ENCODE data around the gene TEX52. TPM values are rescaled to one million over a fixed set of nuclear protein-coding genes. Genes with fewer than 3 reads are reported as not detected.

The TEX52 gene
- total RNA-seq, 2 experiments from 2014 or later: not detected

DNA sequence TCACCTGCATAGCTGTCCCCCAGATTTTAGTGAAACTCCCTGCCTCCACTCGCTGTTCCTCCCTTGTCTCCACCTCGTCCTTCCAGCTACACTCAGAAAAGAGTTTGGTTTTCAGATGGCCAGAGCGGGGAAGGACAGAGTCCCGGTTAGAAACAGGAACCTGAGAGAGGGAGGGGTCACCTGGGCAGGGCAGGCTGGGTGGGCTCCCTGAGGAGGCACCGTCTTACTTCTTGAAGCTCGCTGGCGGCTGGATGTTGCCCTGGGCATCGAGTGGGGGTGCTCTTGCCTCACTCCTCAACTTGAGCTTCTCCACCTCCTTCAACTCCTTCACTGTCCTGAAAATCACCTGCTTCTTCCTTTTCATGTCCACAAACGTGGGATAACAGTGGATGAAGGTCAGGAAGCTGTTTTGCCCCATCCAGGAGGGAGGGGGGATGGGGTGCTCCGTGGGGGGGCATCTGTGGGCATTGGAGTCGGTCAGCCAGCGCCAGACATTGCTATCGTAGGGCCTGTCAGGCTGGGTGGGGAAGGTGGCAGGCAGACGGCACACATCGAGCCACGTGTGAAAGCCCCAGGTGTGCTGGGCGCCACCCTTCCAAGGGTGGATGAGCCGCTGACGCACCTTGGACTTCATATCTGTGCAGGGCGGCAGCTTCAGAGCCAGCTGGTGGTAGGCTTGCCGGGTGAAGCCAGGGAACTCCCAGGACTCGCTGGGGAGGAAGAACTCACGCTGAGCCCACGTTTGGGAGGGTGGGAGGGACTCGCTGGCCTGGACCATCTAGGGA is 2.0 kb downstream of the TEX52 start:
- no peak for DNase-seq
- H3K27me3 Mint-ChIP-seq: no peaks in the 10 kb centered on the region
- no peaks in the 10 kb centered on the region for H3K9me3 Mint-ChIP-seq
- no peak overlapping the region for H3K27ac Mint-ChIP-seq
- H3K4me1 Mint-ChIP-seq: no peaks in the 10 kb centered on the region
- H3K36me3 Mint-ChIP-seq: peaks cover 2% of the 10 kb centered on the region
- H3K4me3 Mint-ChIP-seq: no peak overlapping the region

DNA sequence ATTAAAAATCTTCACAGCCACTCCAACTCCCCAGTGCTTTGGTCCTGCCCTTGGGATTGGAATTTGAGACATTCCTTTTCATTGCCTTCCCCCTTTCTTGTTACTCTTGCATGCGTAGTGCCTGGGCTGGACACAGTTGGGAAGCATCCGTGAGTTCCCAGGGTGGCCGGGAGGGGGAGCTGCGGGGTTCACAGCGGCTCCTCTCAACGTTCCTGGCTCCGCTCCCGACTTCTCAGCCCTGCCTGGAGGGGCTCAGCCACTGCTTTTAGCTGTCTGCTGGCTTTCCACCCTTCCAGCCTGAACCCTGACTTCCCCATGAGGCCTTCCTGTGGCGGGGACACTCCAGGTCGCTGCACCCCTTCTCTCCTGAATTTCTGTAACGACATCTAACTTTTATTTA is 3.2 kb downstream of the TEX52 start:
- H3K4me1 Mint-ChIP-seq: no peaks in the 10 kb centered on the region
- H3K27ac Mint-ChIP-seq: no peak overlapping the region
- H3K4me3 Mint-ChIP-seq: no peak overlapping the region
- peak; percentile 49 for DNase-seq
- no peaks in the 10 kb centered on the region for H3K9me3 Mint-ChIP-seq
- peaks cover 2% of the 10 kb centered on the region for H3K36me3 Mint-ChIP-seq
- H3K27me3 Mint-ChIP-seq: no peaks in the 10 kb centered on the region

DNA sequence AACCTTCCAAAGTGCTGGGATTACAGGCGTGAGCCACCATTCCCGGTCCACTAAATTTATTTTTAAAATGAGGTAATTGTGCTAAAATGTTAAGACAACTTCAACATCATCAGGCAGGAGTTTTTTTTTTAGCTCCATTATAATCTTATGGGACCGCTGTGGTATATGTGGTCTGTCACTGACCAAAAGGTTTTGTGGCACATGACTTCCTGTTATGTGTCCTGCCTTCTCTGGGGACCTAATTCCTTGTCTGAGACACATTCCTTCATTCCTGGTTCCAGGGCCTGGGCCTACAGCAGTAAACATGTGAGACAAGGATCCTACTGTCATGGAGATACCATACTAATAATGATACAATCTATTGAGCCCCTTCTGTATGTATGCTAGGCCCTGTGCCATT is 4.9 kb downstream of the TEX52 start:
- H3K9me3 Mint-ChIP-seq: no peaks in the 10 kb centered on the region
- H3K36me3 Mint-ChIP-seq: peaks cover 2% of the 10 kb centered on the region
- no peaks in the 10 kb centered on the region for H3K27me3 Mint-ChIP-seq

DNA sequence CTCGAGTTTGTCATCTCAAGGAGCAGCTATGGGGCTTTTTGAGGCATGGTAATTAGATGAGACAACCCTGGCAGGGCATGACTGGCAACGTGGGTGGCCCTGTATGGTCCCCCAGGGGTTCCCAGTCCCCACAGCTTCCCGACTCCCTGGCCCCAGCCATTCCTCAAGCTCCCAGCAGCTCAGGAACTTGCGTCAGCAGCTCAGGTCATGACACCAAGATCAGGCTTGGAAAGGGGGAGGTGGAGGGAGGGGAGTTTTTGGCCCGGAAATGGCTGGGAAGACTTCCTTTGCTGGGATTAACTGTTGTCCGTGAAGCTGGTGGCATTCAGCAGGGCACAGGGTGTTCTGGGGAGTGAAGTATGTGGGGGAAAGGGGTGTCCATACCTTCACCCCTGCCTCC is 11.6 kb downstream of the TEX52 start:
- peaks cover 12% of the 10 kb centered on the region for H3K36me3 Mint-ChIP-seq
- no peak overlapping the region for H3K4me3 Mint-ChIP-seq
- H3K9me3 Mint-ChIP-seq: no peaks in the 10 kb centered on the region
- H3K4me1 Mint-ChIP-seq: no peaks in the 10 kb centered on the region
- no peaks in the 10 kb centered on the region for H3K27me3 Mint-ChIP-seq
- DNase-seq: no peak
- H3K27ac Mint-ChIP-seq: no peak overlapping the region

More for the DNA sequence above, 4.9 kb downstream of the TEX52 start:
- no peak for DNase-seq
- H3K4me1 Mint-ChIP-seq: no peaks in the 10 kb centered on the region
- no peak overlapping the region for H3K27ac Mint-ChIP-seq
- no peak overlapping the region for H3K4me3 Mint-ChIP-seq

DNA sequence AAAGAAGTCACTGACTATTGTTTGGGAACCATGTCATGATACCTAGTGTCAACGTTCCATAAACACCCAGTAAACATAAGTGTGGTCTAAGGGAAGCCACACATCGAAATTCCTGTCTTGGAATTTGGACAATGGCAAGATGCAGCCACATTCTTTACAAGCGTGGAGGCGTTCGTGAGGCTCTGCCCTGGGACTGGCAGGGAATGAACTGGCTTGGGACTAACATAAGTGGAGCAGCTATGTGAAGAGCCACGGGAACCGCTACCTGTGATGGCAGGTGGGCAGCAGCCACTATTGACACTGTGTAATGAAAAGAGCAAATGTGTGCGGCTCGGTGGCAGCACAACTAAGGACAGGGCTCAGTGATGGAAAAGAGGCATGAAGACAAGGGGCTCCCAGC is 12.1 kb downstream of the TEX52 start:
- H3K4me3 Mint-ChIP-seq: no peak overlapping the region
- no peaks in the 10 kb centered on the region for H3K4me1 Mint-ChIP-seq
- H3K27me3 Mint-ChIP-seq: no peaks in the 10 kb centered on the region
- H3K27ac Mint-ChIP-seq: no peak overlapping the region
- DNase-seq: no peak
- H3K36me3 Mint-ChIP-seq: peaks cover 12% of the 10 kb centered on the region
- H3K9me3 Mint-ChIP-seq: no peaks in the 10 kb centered on the region

DNA sequence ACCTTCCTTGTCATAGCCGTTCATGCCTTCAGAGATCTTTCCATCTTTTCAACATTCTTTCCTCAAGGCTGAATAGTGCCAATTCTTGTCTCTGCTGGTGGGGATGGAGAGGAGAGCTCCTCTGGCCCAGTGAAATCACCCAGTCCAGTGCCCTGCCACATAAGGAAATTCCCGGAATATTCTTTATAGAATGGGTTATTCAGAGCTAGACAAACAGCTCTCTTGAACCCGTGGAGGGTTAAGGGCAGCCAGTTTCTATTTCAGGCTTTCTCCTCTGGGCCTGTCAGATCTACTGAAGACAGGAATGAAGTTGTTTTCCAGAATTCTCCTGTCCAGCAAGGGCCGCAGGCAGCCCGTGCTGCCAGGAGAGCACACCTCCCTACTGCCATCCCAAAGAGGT is 13.9 kb downstream of the TEX52 start:
- DNase-seq: no peak
- Mint-ChIP-seq H3K27me3 (no peaks in the 10 kb centered on the region), H3K27ac (no peak overlapping the region), H3K4me3 (no peak overlapping the region), H3K4me1 (no peaks in the 10 kb centered on the region), H3K36me3 (peaks cover 16% of the 10 kb centered on the region), H3K9me3 (no peaks in the 10 kb centered on the region)

DNA sequence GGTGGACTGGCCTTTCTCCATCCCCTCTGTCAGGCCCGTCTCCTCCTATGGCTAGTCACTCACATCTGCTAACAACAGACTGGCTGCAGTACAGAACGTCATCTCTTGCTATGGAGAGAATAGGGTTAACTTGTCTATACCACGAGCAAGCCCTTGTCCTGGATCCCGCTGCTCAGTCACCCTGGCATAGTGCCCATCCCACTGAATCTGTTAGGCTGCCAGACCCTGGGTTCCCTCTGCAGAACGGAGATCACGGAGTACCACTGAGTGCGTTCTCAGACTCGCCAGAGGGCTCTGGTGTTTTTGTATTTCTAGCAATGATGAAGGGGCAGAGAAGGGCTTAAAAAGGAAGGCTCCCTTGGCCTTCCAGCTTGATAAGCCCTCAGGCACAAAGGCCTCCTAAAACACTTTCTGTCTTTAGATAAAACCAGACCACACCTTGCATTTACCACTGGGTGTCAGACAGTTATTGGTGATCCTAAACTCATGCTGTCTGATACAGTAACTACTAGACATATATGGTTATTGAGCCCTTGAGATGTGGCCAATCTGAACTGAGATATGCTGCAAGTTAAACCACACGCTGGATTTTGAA is 15.7 kb downstream of the TEX52 start:
- H3K4me3 Mint-ChIP-seq: no peak overlapping the region
- DNase-seq: no peak
- H3K27me3 Mint-ChIP-seq: no peaks in the 10 kb centered on the region

DNA sequence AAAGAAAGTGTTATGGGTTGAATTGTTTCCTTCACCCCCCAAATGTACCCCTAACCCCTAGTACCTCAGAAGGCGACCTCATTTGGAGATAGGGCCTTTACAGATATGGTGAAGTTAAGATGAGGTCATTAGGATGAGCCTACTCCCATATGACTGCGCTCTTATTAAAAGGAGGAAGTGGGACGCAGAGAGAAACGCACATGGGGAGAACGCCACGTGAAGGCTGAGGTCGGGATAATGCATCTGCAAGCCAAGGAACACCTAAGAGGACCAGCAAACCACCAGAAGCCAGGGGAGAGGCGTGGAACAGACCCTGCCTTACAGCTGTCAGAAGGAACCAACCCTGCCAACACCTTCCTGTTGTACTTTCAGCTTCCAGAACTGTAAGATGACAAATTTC is 20.3 kb downstream of the TEX52 start:
- H3K4me1 Mint-ChIP-seq: peaks cover 19% of the 10 kb centered on the region
- no peak for DNase-seq

More for the DNA sequence above, 15.7 kb downstream of the TEX52 start:
- H3K36me3 Mint-ChIP-seq: peaks cover 17% of the 10 kb centered on the region
- no peak overlapping the region for H3K27ac Mint-ChIP-seq
- no peaks in the 10 kb centered on the region for H3K9me3 Mint-ChIP-seq
- H3K4me1 Mint-ChIP-seq: no peaks in the 10 kb centered on the region

DNA sequence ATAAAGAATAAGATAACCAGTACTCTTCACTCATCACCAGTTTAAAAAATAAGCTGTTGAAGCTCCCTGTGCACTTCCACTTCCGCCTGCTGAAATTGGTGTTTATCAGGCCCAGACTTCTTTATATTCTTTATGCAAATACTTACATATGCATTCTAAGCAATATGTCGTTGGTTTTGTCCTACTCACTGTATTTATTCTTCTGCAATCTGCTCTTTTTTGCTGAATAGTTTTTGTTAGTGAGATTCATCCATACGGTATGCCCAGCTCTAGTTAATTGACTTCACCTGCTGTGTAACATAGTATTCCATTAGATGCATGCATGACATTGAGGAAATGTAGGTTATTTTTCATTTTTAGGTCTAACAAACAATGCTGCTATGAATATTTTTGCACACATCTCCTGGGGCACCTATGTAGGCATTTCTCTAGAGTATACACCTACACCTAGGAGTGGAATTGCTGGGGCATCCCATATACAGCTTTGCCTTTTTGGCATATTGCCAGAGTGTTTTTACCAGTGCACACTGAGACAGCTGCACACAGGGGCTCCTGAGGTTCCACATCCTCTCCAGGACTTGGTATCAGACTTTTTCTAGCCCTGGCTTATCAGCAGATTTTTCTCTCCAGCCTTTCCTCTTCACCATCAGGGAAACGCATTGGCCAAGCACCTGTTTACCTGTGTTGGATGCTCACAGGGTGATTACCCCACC is 21.0 kb downstream of the TEX52 start:
- peaks cover 19% of the 10 kb centered on the region for H3K4me1 Mint-ChIP-seq
- no peaks in the 10 kb centered on the region for H3K27me3 Mint-ChIP-seq
- DNase-seq: no peak
- H3K4me3 Mint-ChIP-seq: no peak overlapping the region
- H3K36me3 Mint-ChIP-seq: peaks cover 9% of the 10 kb centered on the region
- no peaks in the 10 kb centered on the region for H3K9me3 Mint-ChIP-seq
- H3K27ac Mint-ChIP-seq: no peak overlapping the region

More for the DNA sequence above, 20.3 kb downstream of the TEX52 start:
- Mint-ChIP-seq H3K9me3 (no peaks in the 10 kb centered on the region), H3K36me3 (peaks cover 8% of the 10 kb centered on the region), H3K27me3 (no peaks in the 10 kb centered on the region), H3K4me3 (no peak overlapping the region), H3K27ac (no peak overlapping the region)

DNA sequence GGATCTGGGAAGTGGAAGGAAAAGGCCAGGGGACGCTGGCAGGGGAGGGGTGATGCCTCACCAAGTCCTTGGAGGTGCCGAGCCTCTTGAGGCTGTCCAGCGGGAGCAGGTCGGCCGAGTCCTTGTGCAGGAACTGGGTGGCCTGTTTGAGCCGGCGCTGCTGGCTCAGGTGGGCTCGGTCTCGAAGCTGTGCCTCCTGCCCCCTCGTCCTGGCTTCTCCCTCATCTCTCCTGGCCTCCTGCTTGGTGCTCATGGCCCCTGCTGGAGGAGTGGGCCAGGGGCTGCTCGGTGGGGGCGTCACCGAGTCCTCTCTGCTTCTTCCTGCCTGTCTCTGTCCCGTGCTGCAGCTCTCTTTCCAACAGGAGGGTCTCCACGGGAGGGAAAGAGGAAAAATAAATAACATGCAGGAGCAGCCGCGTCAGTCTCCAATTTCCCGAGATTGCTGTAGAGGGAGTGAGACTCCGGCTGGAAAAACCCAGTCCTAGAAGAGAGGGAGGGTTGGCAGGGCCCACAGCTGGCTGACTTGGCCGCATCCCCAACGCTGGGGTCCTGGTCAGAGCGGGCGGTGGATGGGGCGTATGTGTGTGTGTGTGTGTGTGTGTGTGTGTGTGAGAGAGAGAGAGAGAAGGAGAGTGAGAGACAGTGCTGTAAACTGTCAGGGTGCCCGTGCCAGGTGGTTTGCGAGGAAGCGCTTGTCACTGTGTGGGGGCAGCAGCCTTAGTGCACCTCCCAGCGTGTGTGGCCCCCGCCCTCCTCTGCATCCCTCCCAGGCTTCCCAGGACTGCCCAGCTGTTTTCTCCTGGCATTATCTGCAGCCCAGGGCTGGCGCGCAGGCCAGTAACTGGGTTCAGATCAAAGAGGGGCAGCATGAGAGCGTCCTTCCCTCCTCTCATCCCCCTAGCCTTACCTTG is 22.0 kb downstream of the TEX52 start, which contains the start of gene NRIP2:
Gene NRIP2 (minus strand): TSS at position 455 of the 911 bp plus-strand sequence. CDS start 52 bp downstream, at position 403.
- no peak for DNase-seq
- H3K9me3 Mint-ChIP-seq: no peaks in the 10 kb centered on the region
- H3K27me3 Mint-ChIP-seq: no peaks in the 10 kb centered on the region
- no peak within 1 kb of the TSS for H3K4me3 Mint-ChIP-seq
- peaks cover 19% of the 10 kb centered on the region for H3K4me1 Mint-ChIP-seq
- peak within 1 kb of the TSS; percentile 14 for H3K27ac Mint-ChIP-seq
- peaks cover 9% of the 10 kb centered on the region for H3K36me3 Mint-ChIP-seq

DNA sequence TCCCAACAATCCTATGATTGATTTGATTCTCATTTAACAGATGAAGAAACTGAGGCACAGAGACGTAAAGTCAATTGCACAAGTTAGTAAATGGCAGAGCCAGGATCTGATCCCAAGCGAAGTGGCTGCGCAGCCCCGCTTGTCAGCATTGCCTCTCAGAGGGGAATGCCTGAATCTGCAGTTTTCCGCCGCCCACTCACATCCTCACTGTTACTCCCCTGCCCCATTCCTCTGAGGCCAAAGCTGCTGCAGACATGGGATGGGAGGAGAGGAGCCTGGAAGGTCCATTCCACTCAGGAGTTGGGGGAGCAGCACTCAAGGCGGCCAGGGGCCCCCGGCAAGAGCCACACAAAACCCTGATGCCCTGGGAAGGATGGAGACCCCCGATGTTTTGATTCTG is 23.0 kb downstream of the TEX52 start:
- Mint-ChIP-seq H3K4me3 (no peak overlapping the region), H3K9me3 (no peaks in the 10 kb centered on the region), H3K36me3 (peaks cover 6% of the 10 kb centered on the region), H3K4me1 (peaks cover 19% of the 10 kb centered on the region), H3K27me3 (no peaks in the 10 kb centered on the region), H3K27ac (no peak overlapping the region)
- no peak for DNase-seq

DNA sequence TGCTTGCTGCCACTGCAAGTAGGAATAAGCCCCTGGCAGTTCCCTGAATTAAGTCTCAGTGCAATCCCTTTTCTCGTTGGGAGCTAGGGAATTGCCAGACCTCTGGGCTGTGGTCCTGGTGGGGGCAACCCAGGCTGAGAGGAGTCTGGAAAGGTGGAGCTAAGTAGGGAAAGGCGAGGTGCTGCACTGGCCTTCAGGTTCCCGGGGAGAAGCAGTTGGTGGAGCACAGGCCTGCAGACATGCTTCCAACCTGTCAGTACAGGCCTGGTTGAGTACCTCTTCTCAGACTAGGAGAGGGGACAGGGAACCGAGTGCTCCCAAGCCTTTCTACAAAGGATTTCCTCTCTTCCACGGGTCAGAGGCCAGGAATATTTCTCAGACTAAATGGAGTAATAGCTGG is 23.5 kb downstream of the TEX52 start:
- H3K4me1 Mint-ChIP-seq: peaks cover 19% of the 10 kb centered on the region
- H3K36me3 Mint-ChIP-seq: peaks cover 7% of the 10 kb centered on the region
- no peaks in the 10 kb centered on the region for H3K27me3 Mint-ChIP-seq
- H3K9me3 Mint-ChIP-seq: no peaks in the 10 kb centered on the region
- no peak for DNase-seq
- no peak overlapping the region for H3K4me3 Mint-ChIP-seq
- H3K27ac Mint-ChIP-seq: no peak overlapping the region

DNA sequence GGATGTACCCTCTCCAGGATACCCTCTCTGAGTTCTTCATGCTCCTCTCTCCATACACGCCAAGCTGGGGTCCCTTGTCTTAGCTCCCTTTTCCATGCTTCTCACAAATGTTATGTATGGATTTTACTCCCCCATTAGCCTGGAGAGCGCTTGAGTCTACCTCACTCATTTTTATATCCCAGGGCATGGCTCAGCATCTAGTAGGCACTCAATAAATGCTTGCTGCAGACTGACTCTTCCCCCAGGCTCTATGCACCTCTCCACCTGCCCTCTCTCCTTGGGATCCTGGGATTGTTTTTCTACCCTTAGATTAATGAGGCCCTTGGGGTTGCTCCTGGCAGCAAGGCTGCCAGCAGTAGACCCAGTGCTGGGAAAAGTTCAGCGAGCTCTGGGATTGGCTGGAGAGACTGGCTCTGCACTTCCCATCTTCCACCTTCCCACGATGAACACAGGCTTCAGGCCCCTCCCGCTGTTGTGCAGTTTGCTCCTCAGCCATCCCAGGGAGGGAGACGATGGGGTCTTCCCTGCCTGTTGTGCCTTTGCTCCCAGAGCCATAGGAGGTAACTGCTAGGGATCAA is 24.2 kb downstream of the TEX52 start:
- H3K36me3 Mint-ChIP-seq: peaks cover 11% of the 10 kb centered on the region
- H3K4me1 Mint-ChIP-seq: peaks cover 19% of the 10 kb centered on the region
- no peaks in the 10 kb centered on the region for H3K9me3 Mint-ChIP-seq
- H3K27me3 Mint-ChIP-seq: no peaks in the 10 kb centered on the region
- no peak overlapping the region for H3K4me3 Mint-ChIP-seq
- no peak overlapping the region for H3K27ac Mint-ChIP-seq
- DNase-seq: no peak

DNA sequence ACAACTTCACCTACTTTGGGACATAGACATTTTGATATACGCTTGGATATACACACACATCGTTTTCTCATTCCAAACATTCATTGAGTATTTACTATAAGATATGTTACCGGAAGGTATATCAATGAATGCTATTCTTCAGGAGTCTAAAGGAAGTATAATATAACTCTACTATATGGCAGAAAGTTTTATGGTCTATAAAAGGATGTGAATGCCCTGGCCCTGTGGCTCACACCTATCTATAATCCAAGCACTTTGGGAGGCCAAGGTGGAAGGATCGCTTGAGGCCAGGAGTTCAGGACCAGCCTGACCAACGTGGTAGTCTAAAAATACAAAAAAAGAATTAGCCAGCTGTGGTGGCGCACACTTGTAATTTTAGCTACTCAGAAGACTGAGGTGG is 27.6 kb downstream of the TEX52 start:
- no peak for DNase-seq
- H3K27me3 Mint-ChIP-seq: no peaks in the 10 kb centered on the region
- H3K4me1 Mint-ChIP-seq: peaks cover 8% of the 10 kb centered on the region
- H3K9me3 Mint-ChIP-seq: no peaks in the 10 kb centered on the region
- peaks cover 8% of the 10 kb centered on the region for H3K36me3 Mint-ChIP-seq
- H3K27ac Mint-ChIP-seq: no peak overlapping the region
- no peak overlapping the region for H3K4me3 Mint-ChIP-seq

All from activated naive CD8-positive, alpha-beta T cell treated with anti-CD3 and anti-CD28 coated beads for 36 hours (primary cell).